ENCODE results near the gene SIAH2. TPM values are rescaled to one million over a fixed set of nuclear protein-coding genes. Genes with fewer than 3 reads are reported as not detected.

SIAH2 gene
- total and polyA plus RNA-seq, 2 experiments from 2014 or later: 39.6 to 49.7 TPM

- Histone ChIP-seq H3K4me3 (no peak overlapping the region), H3K4me1 (ENCODE audit: low read depth) (peaks cover 25% of the 10 kb centered on the region), H3K9me3 (ENCODE audit: low read depth) (no peaks in the 10 kb centered on the region), H3K27me3 (no peaks in the 10 kb centered on the region), H3K36me3 (no peaks in the 10 kb centered on the region), H3K27ac (no peak overlapping the region)
- TF ChIP-seq CTCF (IDR thresholded peaks at IDR 0.05; ENCODE audit: low read depth, low read length): no peak
- no peak for DNase-seq (ENCODE audit: low read depth in 1 of 2, low spot score in 1 of 2)
Observed at GRCh38 chr3:150756491-150757059, 6.4 kb downstream of the SIAH2 start.

- no peak for TF ChIP-seq CTCF (IDR thresholded peaks at IDR 0.05; ENCODE audit: low read depth, low read length)
- no peak overlapping the region for H3K4me3 ChIP-seq
- H3K27ac ChIP-seq: no peak overlapping the region
Observed at GRCh38 chr3:150755902-150756301, 7.1 kb downstream of the SIAH2 start.

GRCh38 chr3:150754896-150755295 is 8.1 kb downstream of the SIAH2 start:
- Histone ChIP-seq H3K27ac (no peak overlapping the region), H3K4me1 (ENCODE audit: low read depth) (peaks cover 11% of the 10 kb centered on the region), H3K36me3 (no peaks in the 10 kb centered on the region), H3K27me3 (no peaks in the 10 kb centered on the region), H3K9me3 (ENCODE audit: low read depth) (no peaks in the 10 kb centered on the region), H3K4me3 (no peak overlapping the region)
- TF ChIP-seq CTCF (IDR thresholded peaks at IDR 0.05; ENCODE audit: low read depth, low read length): no peak
- no peak for DNase-seq (ENCODE audit: low read depth in 1 of 2, low spot score in 1 of 2)

More at GRCh38 chr3:150755902-150756301, 7.1 kb downstream of the SIAH2 start:
- no peaks in the 10 kb centered on the region for H3K36me3 ChIP-seq
- no peaks in the 10 kb centered on the region for H3K27me3 ChIP-seq
- DNase-seq (ENCODE audit: low read depth in 1 of 2, low spot score in 1 of 2): peak in 1 of 2 donors; percentile 54
- no peaks in the 10 kb centered on the region for H3K9me3 ChIP-seq (ENCODE audit: low read depth)
- peaks cover 21% of the 10 kb centered on the region for H3K4me1 ChIP-seq (ENCODE audit: low read depth)

- peaks cover 11% of the 10 kb centered on the region for H3K4me1 ChIP-seq (ENCODE audit: low read depth)
- no peaks in the 10 kb centered on the region for H3K9me3 ChIP-seq (ENCODE audit: low read depth)
- TF ChIP-seq CTCF (IDR thresholded peaks at IDR 0.05; ENCODE audit: low read depth, low read length): no peak
- no peaks in the 10 kb centered on the region for H3K36me3 ChIP-seq
- DNase-seq (ENCODE audit: low read depth in 1 of 2, low spot score in 1 of 2): no peak
- H3K27ac ChIP-seq: no peak overlapping the region
- H3K27me3 ChIP-seq: no peaks in the 10 kb centered on the region
- H3K4me3 ChIP-seq: no peak overlapping the region
Observed at GRCh38 chr3:150751781-150752263, 11.1 kb downstream of the SIAH2 start.

GRCh38 chr3:150749255-150749654 is 13.7 kb downstream of the SIAH2 start:
- DNase-seq (ENCODE audit: low read depth in 1 of 2, low spot score in 1 of 2): no peak
- H3K36me3 ChIP-seq: no peaks in the 10 kb centered on the region
- no peak for TF ChIP-seq CTCF (IDR thresholded peaks at IDR 0.05; ENCODE audit: low read depth, low read length)

More at GRCh38 chr3:150749255-150749654, 13.7 kb downstream of the SIAH2 start:
- H3K9me3 ChIP-seq (ENCODE audit: low read depth): no peaks in the 10 kb centered on the region
- H3K27me3 ChIP-seq: no peaks in the 10 kb centered on the region
- peaks cover 7% of the 10 kb centered on the region for H3K4me1 ChIP-seq (ENCODE audit: low read depth)
- H3K27ac ChIP-seq: no peak overlapping the region
- H3K4me3 ChIP-seq: no peak overlapping the region

Measured in cardiac muscle cell (in vitro differentiated cells and primary cell).